Thymus (tissue), 11 donors: ENCODE data around the gene MRPL58. TPM values are rescaled to one million over a fixed set of nuclear protein-coding genes. Genes with fewer than 3 reads are reported as not detected.
"Not testable (repeated sequence)": the region's sequence is repeated elsewhere in the genome, so short reads cannot be mapped to it uniquely, and the experiment has no call there.

Experiments used
- DNase-seq, 9 donors: peaks; one replicate each; pipeline ENCODE4 v3.0.0-alpha.2; 2013; ENCODE audit warnings: low spot score in 9 of 9, low read depth in 6 of 9, missing footprints in 1 of 9
- H3K27ac ChIP-seq, 2 donors: one replicate each; pipeline ENCODE4 v1.5.1; 2013; ENCODE audit warnings: control low read depth in 1 of 2, low read depth in 1 of 2, low read length in 1 of 2, mild to moderate bottlenecking in 1 of 2, moderate library complexity in 1 of 2
- H3K27me3 ChIP-seq, 2 donors: one replicate each; pipeline ENCODE4 v1.5.1; 2013; ENCODE audit warnings: low read length in 1 of 2; ENCODE audit not compliant: control insufficient read depth in 2 of 2, insufficient read depth in 1 of 2
- H3K36me3 ChIP-seq, 2 donors: one replicate each; pipeline ENCODE4 v1.5.1; 2013; ENCODE audit warnings: low read length in 1 of 2, mild to moderate bottlenecking in 1 of 2, moderate library complexity in 1 of 2; ENCODE audit not compliant: control insufficient read depth in 2 of 2, insufficient read depth in 2 of 2
- H3K4me1 ChIP-seq, 2 donors: one replicate each; pipeline ENCODE4 v1.5.1; 2013; ENCODE audit warnings: low read length in 2 of 2; ENCODE audit not compliant: control insufficient read depth in 2 of 2, insufficient read depth in 2 of 2
- H3K4me3 ChIP-seq, 2 donors: one replicate each; pipeline ENCODE4 v1.5.1; 2013; ENCODE audit warnings: low read length in 2 of 2, control low read depth in 1 of 2, mild to moderate bottlenecking in 1 of 2
- H3K9me3 ChIP-seq, 2 donors: one replicate each; pipeline ENCODE4 v1.5.1; 2013; ENCODE audit warnings: low read length in 1 of 2, mild to moderate bottlenecking in 1 of 2; ENCODE audit not compliant: control insufficient read depth in 2 of 2, insufficient read depth in 1 of 2
- WGBS: extraction: QIAGEN DNeasy Blood & Tissue Kit; methylation state at CpG from one replicate; pipeline ENCODE4 v1.1.7; 2013; 5-methylcytosine and 5-hydroxymethylcytosine counted together
- polyA plus RNA-seq: library from polyadenylated mRNA; stranded (reverse); fragments of 200-250 nt; gene quantifications from one replicate; pipeline ENCODE4 v1.2.3, GENCODE V29; 2013
- total RNA-seq: library from RNA; stranded (reverse); fragments of 120-200 nt; gene quantifications from one replicate; pipeline ENCODE4 v1.2.4, GENCODE V29; 2013
- donor health status: healthy.

Gene MRPL58
- total and polyA plus RNA-seq, 2 donors = 35.7 to 40.9 TPM

DNA sequence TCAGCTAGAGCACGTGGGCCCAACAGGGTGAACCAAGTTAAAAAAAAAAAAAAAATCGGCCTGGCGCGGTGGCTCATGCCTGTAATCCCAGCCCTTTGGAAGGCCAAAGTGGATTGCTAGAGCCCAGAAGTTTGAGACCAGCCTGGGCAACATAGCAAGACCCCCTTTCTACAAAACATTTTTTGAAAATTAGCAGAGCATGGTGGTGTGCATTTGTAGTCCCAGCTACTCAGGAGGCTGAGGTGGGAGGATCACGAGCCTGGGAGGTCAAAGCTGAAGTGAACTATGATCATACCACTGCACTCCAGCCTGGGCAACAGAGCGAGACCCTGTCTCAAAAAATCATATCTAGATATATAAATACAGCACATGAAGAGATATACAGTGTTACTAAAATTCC is 6.4 kb upstream of the MRPL58 start:
- H3K36me3 ChIP-seq, H3K4me3 ChIP-seq, H3K27ac ChIP-seq, H3K4me1 ChIP-seq, DNase-seq, H3K9me3 ChIP-seq, H3K27me3 ChIP-seq: not testable (repeated sequence)
- 99% methylated on average over 6 of the region's 6 CpGs for WGBS

DNA sequence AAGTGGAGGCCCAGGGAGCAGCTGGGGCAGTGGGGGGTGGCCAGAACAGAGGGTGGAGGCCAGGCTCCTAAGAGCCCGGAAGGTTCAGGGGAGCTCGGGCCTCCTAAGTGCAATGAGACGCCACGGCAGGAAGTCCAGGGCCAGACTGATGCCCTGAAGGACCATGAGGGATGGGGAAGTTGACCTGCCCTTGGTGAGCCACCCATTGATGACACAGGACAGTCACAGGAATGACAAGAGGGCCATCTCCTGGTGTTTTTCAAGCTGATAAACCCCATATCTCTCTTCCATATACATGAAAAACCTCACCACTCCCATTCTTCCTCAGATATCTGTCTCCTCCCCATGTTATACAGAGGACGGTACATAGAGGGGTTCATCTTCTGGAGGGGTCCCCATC is 5.8 kb upstream of the MRPL58 start:
- H3K27ac ChIP-seq = no peak overlapping the region
- no peak overlapping the region for H3K4me3 ChIP-seq
- no peaks in the 10 kb centered on the region for H3K9me3 ChIP-seq
- H3K36me3 ChIP-seq = no peaks in the 10 kb centered on the region
- no peak for DNase-seq
- peaks cover 0 to 6% of the 10 kb centered on the region in 2 donors for H3K27me3 ChIP-seq
- 97% methylated on average over 5 of the region's 5 CpGs for WGBS
- no peaks in the 10 kb centered on the region for H3K4me1 ChIP-seq

DNA sequence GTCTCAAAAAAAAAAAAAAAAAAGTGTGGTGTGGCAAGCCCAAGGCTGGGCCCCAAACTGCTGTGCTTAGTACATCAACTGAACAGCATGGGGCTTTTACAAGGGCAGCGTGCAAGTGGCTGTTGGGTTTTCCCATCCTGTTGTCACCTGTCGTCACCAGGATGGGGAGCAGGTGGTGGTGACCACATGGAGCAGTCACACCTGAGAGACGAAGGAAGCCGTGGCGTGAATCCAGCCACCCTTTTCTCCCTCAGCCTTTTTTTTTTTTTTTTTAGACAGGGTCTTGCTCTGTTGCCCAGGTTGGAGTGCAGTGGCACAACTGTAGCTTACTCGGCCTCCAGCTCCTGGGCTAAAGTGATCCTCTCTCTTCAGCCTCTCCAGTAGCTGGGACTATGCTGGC is 4.1 kb upstream of the MRPL58 start:
- no peak overlapping the region for H3K27ac ChIP-seq
- peaks cover 4 to 7% of the 10 kb centered on the region in 2 donors for H3K4me1 ChIP-seq
- DNase-seq = no peak
- H3K27me3 ChIP-seq = peaks cover 0 to 6% of the 10 kb centered on the region in 2 donors
- no peaks in the 10 kb centered on the region for H3K9me3 ChIP-seq
- WGBS = 83% methylated on average over 6 of the region's 6 CpGs
- H3K36me3 ChIP-seq = no peaks in the 10 kb centered on the region
- no peak overlapping the region for H3K4me3 ChIP-seq

DNA sequence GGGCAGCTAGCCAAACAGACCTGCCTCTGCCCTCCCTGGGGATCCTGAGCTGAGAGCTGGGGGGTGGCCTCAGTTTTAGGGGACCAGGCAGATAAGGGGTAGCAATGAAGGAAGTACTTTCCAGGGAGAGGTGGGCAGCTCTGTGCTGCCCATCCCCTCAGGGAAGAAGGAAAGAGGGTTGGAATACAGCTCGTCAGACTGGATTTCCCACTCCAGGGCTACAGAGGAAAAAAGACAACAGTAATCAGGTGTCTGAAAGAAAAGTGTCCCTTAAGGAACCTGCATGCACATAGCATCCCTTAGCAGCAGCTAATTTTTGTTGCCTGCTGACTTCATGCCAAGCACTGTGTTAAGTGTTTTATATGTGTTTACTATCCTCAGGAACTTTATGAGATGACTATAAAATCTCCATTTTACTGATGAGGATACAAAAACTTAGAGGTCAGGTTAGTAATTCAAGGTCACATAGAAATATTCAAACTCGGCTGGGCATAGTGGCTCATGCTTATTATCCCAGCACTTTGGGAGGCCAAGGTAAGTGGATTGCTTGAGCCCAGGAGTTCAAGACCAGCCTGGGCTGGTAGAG is 3.2 kb upstream of the MRPL58 start:
- no peaks in the 10 kb centered on the region for H3K9me3 ChIP-seq
- WGBS = 96% methylated on average over 2 of the region's 2 CpGs
- H3K27me3 ChIP-seq = peaks cover 0 to 6% of the 10 kb centered on the region in 2 donors
- H3K27ac ChIP-seq = no peak overlapping the region
- H3K4me3 ChIP-seq = no peak overlapping the region
- H3K36me3 ChIP-seq = no peaks in the 10 kb centered on the region
- DNase-seq = no peak
- H3K4me1 ChIP-seq = peaks cover 10 to 13% of the 10 kb centered on the region in 2 donors

DNA sequence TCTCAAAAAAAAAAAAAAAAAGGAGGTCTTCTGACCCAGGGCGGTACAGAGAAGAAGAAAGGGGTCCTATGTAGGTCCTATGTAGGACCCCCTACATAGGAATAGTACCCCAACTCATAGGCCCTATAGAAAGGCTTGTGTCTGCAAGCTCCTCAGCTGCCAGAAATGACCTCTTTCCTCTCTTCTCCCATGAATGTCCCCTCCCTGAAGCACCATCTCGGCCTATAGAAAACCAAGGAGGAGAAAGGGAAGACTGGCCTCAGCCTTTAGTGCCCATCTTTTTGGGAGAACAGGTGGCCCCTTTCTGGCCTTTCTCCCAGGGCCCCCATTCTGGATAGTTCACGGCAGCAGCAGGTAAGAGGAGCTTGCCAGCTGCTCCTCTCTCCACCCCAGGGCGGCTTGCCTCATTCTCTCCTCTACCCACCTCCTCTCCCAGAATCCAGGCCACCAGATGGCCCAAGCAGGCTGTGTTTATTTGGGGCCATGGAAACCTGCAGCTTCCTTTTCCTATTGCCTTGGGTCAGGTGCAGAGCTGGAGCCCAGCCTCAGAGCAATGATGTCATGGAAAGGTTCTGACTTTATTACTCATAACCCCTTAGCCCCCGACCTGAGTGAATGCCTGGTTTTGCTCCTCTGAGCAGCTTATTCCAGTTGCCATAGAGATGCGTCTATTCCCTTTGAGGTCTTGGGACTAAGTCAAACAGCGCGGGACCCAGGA is 1.6 kb upstream of the MRPL58 start:
- Histone ChIP-seq H3K9me3 (no peaks in the 10 kb centered on the region), H3K4me3 (no peak overlapping the region), H3K27ac (peak overlapping the region in 1 of 2 donors; percentile 43), H3K27me3 (peaks cover 0 to 3% of the 10 kb centered on the region in 2 donors), H3K36me3 (peaks cover 0 to 6% of the 10 kb centered on the region in 2 donors), H3K4me1 (peaks cover 10 to 13% of the 10 kb centered on the region in 2 donors)
- DNase-seq = no peak
- 91% methylated on average over 8 of the region's 8 CpGs for WGBS

DNA sequence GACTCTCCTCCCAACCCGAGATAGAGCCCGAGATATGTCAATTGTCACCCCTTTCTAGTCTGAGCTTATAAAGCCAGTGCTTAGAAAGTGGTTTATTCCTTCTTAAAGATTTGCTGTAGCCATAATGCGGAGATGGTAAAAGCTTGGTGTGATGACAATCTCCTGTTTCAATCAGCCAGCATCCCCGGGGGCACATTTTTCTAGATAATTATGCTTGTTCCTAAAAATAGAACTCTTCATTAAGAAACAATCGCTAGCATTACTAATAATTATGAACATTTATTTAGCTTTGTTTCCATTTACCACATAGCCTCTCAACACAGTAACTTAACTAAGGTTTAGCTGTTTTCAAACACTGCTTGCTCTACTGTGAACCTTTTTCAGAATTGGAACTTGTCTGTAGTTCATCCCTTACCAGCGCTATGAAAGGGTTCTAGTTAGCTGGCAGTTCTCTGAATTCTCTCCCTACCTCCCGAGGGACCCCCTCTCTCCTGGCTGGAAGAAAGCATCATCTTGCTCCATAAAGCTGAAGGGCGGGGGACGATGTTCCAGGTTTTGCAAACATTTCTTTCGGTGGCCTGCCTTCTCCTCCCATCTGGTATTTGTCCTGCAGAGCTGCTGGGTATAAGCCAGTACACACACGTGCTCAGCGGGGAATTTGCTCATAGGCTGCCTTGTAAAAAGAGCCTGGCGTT is 922 bp upstream of the MRPL58 start:
- H3K27ac ChIP-seq = peak overlapping the region; percentile 43 to 84
- no peak for DNase-seq
- peaks cover 0 to 2% of the 10 kb centered on the region in 2 donors for H3K27me3 ChIP-seq
- peaks cover 10 to 13% of the 10 kb centered on the region in 2 donors for H3K4me1 ChIP-seq
- H3K9me3 ChIP-seq = no peaks in the 10 kb centered on the region
- peak overlapping the region in 1 of 2 donors; percentile 81 for H3K4me3 ChIP-seq
- H3K36me3 ChIP-seq = peaks cover 2 to 10% of the 10 kb centered on the region in 2 donors
- WGBS = 73% methylated on average over 13 of the region's 13 CpGs

DNA sequence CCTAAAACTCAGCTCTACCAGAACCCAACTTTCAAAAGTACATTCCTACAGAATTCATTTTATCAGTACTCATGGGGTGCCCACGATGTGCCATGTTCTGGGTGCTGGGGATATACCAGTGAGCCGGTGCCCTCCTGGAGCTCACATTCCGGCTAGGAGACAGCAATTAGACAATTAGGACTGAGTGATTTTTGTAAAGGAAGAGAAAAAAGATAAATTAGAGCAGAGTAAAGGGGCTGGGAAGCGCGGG is 449 bp upstream of the MRPL58 start:
- DNase-seq = no peak
- H3K4me1 ChIP-seq = peaks cover 10 to 13% of the 10 kb centered on the region in 2 donors
- H3K9me3 ChIP-seq = no peaks in the 10 kb centered on the region
- H3K36me3 ChIP-seq = peaks cover 4 to 13% of the 10 kb centered on the region in 2 donors
- peak overlapping the region; percentile 65 to 84 for H3K27ac ChIP-seq
- H3K4me3 ChIP-seq = peak overlapping the region; percentile 74 to 81
- no peaks in the 10 kb centered on the region for H3K27me3 ChIP-seq
- 35% methylated on average over 5 of the region's 5 CpGs for WGBS

DNA sequence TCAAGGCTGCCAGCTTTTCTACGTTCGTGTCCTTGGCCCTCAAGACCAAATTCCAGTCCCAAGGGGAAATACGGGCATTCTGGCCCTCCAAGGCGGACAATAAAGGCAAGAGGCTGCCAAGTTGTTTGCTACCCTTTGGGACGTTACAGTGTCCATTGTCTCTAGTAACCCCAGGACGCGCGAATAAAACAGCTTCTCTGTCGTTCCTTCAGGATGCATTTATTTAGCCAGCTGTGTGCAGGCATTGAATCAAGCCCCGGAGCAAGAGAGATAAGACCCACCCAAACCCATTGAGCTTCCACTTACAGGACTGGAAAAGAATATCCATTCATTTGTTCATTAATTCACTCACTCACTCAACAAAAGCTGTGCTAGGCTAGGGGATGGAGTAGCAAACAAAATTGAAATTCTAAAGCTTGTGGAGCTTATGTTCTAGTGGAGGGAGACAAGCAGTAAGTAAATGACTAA is 656 bp downstream of the MRPL58 start:
- Histone ChIP-seq H3K4me3 (peak overlapping the region; percentile 74 to 81), H3K27ac (peak overlapping the region; percentile 22 to 74), H3K36me3 (peaks cover 6 to 13% of the 10 kb centered on the region in 2 donors), H3K27me3 (no peaks in the 10 kb centered on the region), H3K4me1 (peaks cover 10 to 13% of the 10 kb centered on the region in 2 donors), H3K9me3 (no peaks in the 10 kb centered on the region)
- 2% methylated on average over 10 of the region's 10 CpGs for WGBS
- no peak for DNase-seq

DNA sequence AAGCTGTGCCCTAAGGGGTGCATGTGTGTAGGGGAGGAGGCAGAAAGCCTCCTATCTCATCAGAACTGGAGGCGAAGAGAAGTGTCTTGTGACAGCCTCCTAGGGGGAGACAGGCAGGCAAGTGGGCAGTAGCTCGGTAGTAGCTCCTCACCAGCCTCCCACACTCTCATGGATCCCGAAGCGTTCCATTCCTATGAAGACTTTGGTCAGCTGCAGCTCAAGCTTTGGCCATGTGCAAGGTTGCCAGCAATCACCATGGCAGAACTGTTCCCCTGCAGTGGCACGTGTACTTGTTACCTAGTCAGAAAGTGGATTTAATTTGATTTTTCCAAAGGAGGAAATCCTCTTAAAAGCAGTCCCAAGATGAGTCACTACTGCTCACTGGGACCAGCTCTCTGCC is 6.7 kb downstream of the MRPL58 start:
- Histone ChIP-seq H3K36me3 (peaks cover 41 to 52% of the 10 kb centered on the region in 2 donors), H3K27me3 (no peaks in the 10 kb centered on the region), H3K27ac (no peak overlapping the region), H3K4me3 (no peak overlapping the region), H3K9me3 (no peaks in the 10 kb centered on the region), H3K4me1 (no peaks in the 10 kb centered on the region)
- DNase-seq = no peak
- WGBS = 97% methylated on average over 5 of the region's 5 CpGs
